ENCODE measurements around the gene KRTAP10-8. TPM values are rescaled to one million over a fixed set of nuclear protein-coding genes. Genes with fewer than 3 reads are reported as not detected.
"Not testable (repeated sequence)": the region's sequence is repeated elsewhere in the genome, so short reads cannot be mapped to it uniquely, and the experiment has no call there.

KRTAP10-8 gene
- total and polyA plus RNA-seq, 2 of the 4 experiments (the other 2 are of a cell fraction), result not detected

- not testable (repeated sequence) for H4K8ac ChIP-seq (ENCODE audit: low read depth in 2 of 2, low read length in 2 of 2); H4K91ac ChIP-seq (ENCODE audit: insufficient read depth, low read depth, low read length); BruUV-seq (replicated peaks)
Observed at GRCh38 chr21:44627181-44627822, 15.4 kb downstream of the KRTAP10-8 start.

GRCh38 chr21:44627831-44628233, 16.0 kb downstream of the KRTAP10-8 start:
- H3K14ac ChIP-seq (replicated peaks; ENCODE audit: low read depth, low read length); H4K20me1 ChIP-seq (ENCODE audit: insufficient read depth, low read length); H2BK20ac ChIP-seq (ENCODE audit: low read depth, low read length); H3K56ac ChIP-seq (ENCODE audit: extremely low read depth, insufficient read depth, low read length); H3K4me2 ChIP-seq (ENCODE audit: low read depth, low read length); POLR2A ChIA-PET (ENCODE audit: unreplicated experiment); H3K23ac ChIP-seq (ENCODE audit: low read depth, low read length); H2BK120ac ChIP-seq (ENCODE audit: low read depth, low read length); H3K18ac ChIP-seq (ENCODE audit: low read depth, low read length); H3K27me3 ChIP-seq (ENCODE audit: control insufficient read depth, insufficient read depth, low read length); H4K5ac ChIP-seq (ENCODE audit: low read depth, low read length); in situ Hi-C loops (cut with MboI; ENCODE audit: low sequenced_read_pairs); H3K4ac ChIP-seq (ENCODE audit: low read depth, low read length); DNase-seq; BruUV-seq (replicated peaks); CTCF ChIA-PET; H3K9me3 ChIP-seq (ENCODE audit: control insufficient read depth, insufficient read depth, low read length); H3K4me1 ChIP-seq (ENCODE audit: control insufficient read depth, insufficient read depth, low read length); H2BK15ac ChIP-seq (ENCODE audit: low read depth, low read length); H2AK5ac ChIP-seq (ENCODE audit: low read depth, low read length); H2BK5ac ChIP-seq (ENCODE audit: low read depth, low read length, poor library complexity, severe bottlenecking); ATAC-seq (ENCODE audit: low read depth); H4K8ac ChIP-seq (ENCODE audit: low read depth in 2 of 2, low read length in 2 of 2); H3K9ac ChIP-seq (ENCODE audit: low read depth, low read length); dilution Hi-C loops (cut with HindIII; ENCODE audit: low sequenced_read_pairs, unreplicated experiment); H3K9me1 ChIP-seq (ENCODE audit: insufficient read depth, low read length); H2AK9ac ChIP-seq (replicated peaks; ENCODE audit: low read depth, low read length, poor library complexity); H4K91ac ChIP-seq (ENCODE audit: insufficient read depth, low read depth, low read length); intact Hi-C loops (cut with micrococcal nuclease); H3K27ac ChIP-seq (ENCODE audit: insufficient read depth, low read length); H2AFZ ChIP-seq (replicated peaks; ENCODE audit: low read length, poor library complexity); H3K79me1 ChIP-seq (ENCODE audit: low read depth in 1 of 2, low read length in 2 of 2); H3K4me3 ChIP-seq (ENCODE audit: insufficient read depth, low read depth, low read length); H3K36me3 ChIP-seq (ENCODE audit: control insufficient read depth, insufficient read depth, low read length): not testable (repeated sequence)
- no CpG with 5 or more reads among the region's 15 CpGs for WGBS, 2 experiments (ENCODE audit: extremely low coverage in 2 of 2, insufficient read length in 1 of 2)

More at GRCh38 chr21:44627181-44627822, 15.4 kb downstream of the KRTAP10-8 start:
- H3K9ac ChIP-seq (ENCODE audit: low read depth, low read length); intact Hi-C loops (cut with micrococcal nuclease); H3K4me3 ChIP-seq (ENCODE audit: insufficient read depth, low read depth, low read length); H4K5ac ChIP-seq (ENCODE audit: low read depth, low read length); H3K4me1 ChIP-seq (ENCODE audit: control insufficient read depth, insufficient read depth, low read length); H3K27ac ChIP-seq (ENCODE audit: insufficient read depth, low read length); H2BK20ac ChIP-seq (ENCODE audit: low read depth, low read length); H2BK5ac ChIP-seq (ENCODE audit: low read depth, low read length, poor library complexity, severe bottlenecking); H3K4ac ChIP-seq (ENCODE audit: low read depth, low read length); H3K27me3 ChIP-seq (ENCODE audit: control insufficient read depth, insufficient read depth, low read length); H3K14ac ChIP-seq (replicated peaks; ENCODE audit: low read depth, low read length); in situ Hi-C loops (cut with MboI; ENCODE audit: low sequenced_read_pairs); H3K36me3 ChIP-seq (ENCODE audit: control insufficient read depth, insufficient read depth, low read length); dilution Hi-C loops (cut with HindIII; ENCODE audit: low sequenced_read_pairs, unreplicated experiment); H2AK5ac ChIP-seq (ENCODE audit: low read depth, low read length); H2BK15ac ChIP-seq (ENCODE audit: low read depth, low read length); ATAC-seq (ENCODE audit: low read depth); H3K9me3 ChIP-seq (ENCODE audit: control insufficient read depth, insufficient read depth, low read length); POLR2A ChIA-PET (ENCODE audit: unreplicated experiment); H2AFZ ChIP-seq (replicated peaks; ENCODE audit: low read length, poor library complexity); H4K20me1 ChIP-seq (ENCODE audit: insufficient read depth, low read length); CTCF ChIA-PET; H3K4me2 ChIP-seq (ENCODE audit: low read depth, low read length); H2AK9ac ChIP-seq (replicated peaks; ENCODE audit: low read depth, low read length, poor library complexity); DNase-seq; H3K23ac ChIP-seq (ENCODE audit: low read depth, low read length); H3K18ac ChIP-seq (ENCODE audit: low read depth, low read length); H3K9me1 ChIP-seq (ENCODE audit: insufficient read depth, low read length); H3K79me1 ChIP-seq (ENCODE audit: low read depth in 1 of 2, low read length in 2 of 2); H3K56ac ChIP-seq (ENCODE audit: extremely low read depth, insufficient read depth, low read length); H2BK120ac ChIP-seq (ENCODE audit: low read depth, low read length): not testable (repeated sequence)
- whole genome bisulfite sequencing, 2 experiments (ENCODE audit: extremely low coverage in 2 of 2, insufficient read length in 1 of 2), result 80% methylated on average over 7 of the region's 20 CpGs; no CpG with 5 or more reads in 1 of the 2 experiments

Measured in IMR-90 (cell line).